NB4 (cell line): ENCODE measurements around the gene MYO7A.

Experiments used
- CTCF ChIP-seq: IDR thresholded peaks from one replicate; pipeline ENCODE4 v1.5.1; 2012; ENCODE audit warnings: low read depth, low read length
- TF ChIP-seq, protein P1 (sequence below): IDR thresholded peaks from 2 replicates; pipeline ENCODE4 v1.6.1; 2011; ENCODE audit warnings: low read depth, low read length

GRCh38 chr11:77259641-77260040, 131.6 kb downstream of the MYO7A start:
- no peak for TF ChIP-seq CTCF
- TF ChIP-seq, protein P1, sequence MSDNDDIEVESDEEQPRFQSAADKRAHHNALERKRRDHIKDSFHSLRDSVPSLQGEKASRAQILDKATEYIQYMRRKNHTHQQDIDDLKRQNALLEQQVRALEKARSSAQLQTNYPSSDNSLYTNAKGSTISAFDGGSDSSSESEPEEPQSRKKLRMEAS: no peak
